ENCODE results near the gene FBXO34.

- TF ChIP-seq POLR2A (IDR thresholded peaks at IDR 0.05): no peak
- TF ChIP-seq CTCF (IDR thresholded peaks at IDR 0.05 in 4 of 5, conservative IDR thresholded peaks at IDR 0.05 in 1 of 5): no peak
Observed at GRCh38 chr14:55277972-55278740, 6.9 kb downstream of the FBXO34 start.
